GM19463 (cell line): ENCODE data around the gene MLN.

ENCODE experiments used
- ATAC-seq: cut with Tn5 transposase; IDR thresholded peaks from one replicate; pipeline ENCODE4 v1.9.1; 2021; ENCODE audit warnings: mild to moderate bottlenecking, moderate library complexity; ENCODE audit not compliant: unreplicated experiment

Gene MLN

GRCh38 chr6:33803571-33804053, at the start of gene MLN:
MLN (minus strand) TSS chr6:33804003; CDS start chr6:33801163, 2,840 bp downstream.
- no peak for ATAC-seq

GRCh38 chr6:33853026-33853425, 49.2 kb upstream of the MLN start:
- ATAC-seq = no peak

- ATAC-seq = no peak
Measured at GRCh38 chr6:33851959-33852358, 48.2 kb upstream of the MLN start.

GRCh38 chr6:33850869-33851541, 47.2 kb upstream of the MLN start:
- no peak for ATAC-seq

- ATAC-seq = no peak
Measured at GRCh38 chr6:33850296-33850695, 46.5 kb upstream of the MLN start.

- ATAC-seq = no peak
Measured at GRCh38 chr6:33849500-33850075, 45.8 kb upstream of the MLN start.

GRCh38 chr6:33848484-33848883, 44.7 kb upstream of the MLN start:
- ATAC-seq = no peak

GRCh38 chr6:33847867-33848266, 44.1 kb upstream of the MLN start:
- no peak for ATAC-seq

- ATAC-seq = no peak
Measured at GRCh38 chr6:33847078-33847477, 43.3 kb upstream of the MLN start.

GRCh38 chr6:33846226-33846625, 42.4 kb upstream of the MLN start:
- ATAC-seq = no peak

GRCh38 chr6:33845031-33845745, 41.4 kb upstream of the MLN start:
- no peak for ATAC-seq

GRCh38 chr6:33843131-33844121, 39.6 kb upstream of the MLN start:
- no peak for ATAC-seq

GRCh38 chr6:33841868-33842267, 38.1 kb upstream of the MLN start:
- ATAC-seq = no peak

GRCh38 chr6:33841070-33841469, 37.3 kb upstream of the MLN start:
- no peak for ATAC-seq

GRCh38 chr6:33840048-33840926, 36.5 kb upstream of the MLN start:
- peak; percentile 79 for ATAC-seq

GRCh38 chr6:33839399-33840047, 35.7 kb upstream of the MLN start:
- no peak for ATAC-seq

GRCh38 chr6:33838983-33839382, 35.2 kb upstream of the MLN start:
- no peak for ATAC-seq

- no peak for ATAC-seq
Measured at GRCh38 chr6:33837971-33838665, 34.3 kb upstream of the MLN start.
